ENCODE results near the gene TMEM170A.

GRCh38 chr16:75462806-75463205 lies 1.7 kb downstream of the TMEM170A start:
- TF ChIP-seq SIN3A (IDR thresholded peaks at IDR 0.05; ENCODE audit: borderline replicate concordance, insufficient read depth, low read length) (no peak), POLR2AphosphoS5 (IDR thresholded peaks at IDR 0.05; ENCODE audit: low read depth, low read length) (no peak), TAF1 (IDR thresholded peaks at IDR 0.05; ENCODE audit: borderline replicate concordance, insufficient read depth, low read length) (no peak), REST (IDR thresholded peaks at IDR 0.05; ENCODE audit: insufficient read depth in 1 of 2, low read depth in 2 of 2, low read length in 2 of 2) (no peak), FOXP2 (optimal IDR thresholded peaks at IDR 0.05; ENCODE audit: borderline replicate concordance, extremely low read depth, extremely low read length, insufficient read depth) (no peak)

Measured in PFSK-1 (cell line).